Lower leg skin (tissue), 3 donors: ENCODE data around the gene CNPPD1.

Experiments used
- CTCF ChIP-seq, 3 donors: fragments of 450-650 bp; IDR thresholded peaks; one replicate each; pipeline ENCODE4 v1.5.1; 2016; ENCODE audit warnings: antibody characterized with exemption in 3 of 3, mild to moderate bottlenecking in 3 of 3, moderate library complexity in 2 of 3
- POLR2A ChIP-seq, 2 donors: fragments of 450-650 bp; IDR thresholded peaks; one replicate each; pipeline ENCODE4 v1.6.1; 2016 to 2017; ENCODE audit warnings: antibody characterized with exemption in 2 of 2, mild to moderate bottlenecking in 1 of 2, moderate library complexity in 1 of 2

GRCh38 chr2:219199470-219200211 is 22.9 kb upstream of the CNPPD1 start:
- TF ChIP-seq CTCF (IDR thresholded peaks at IDR 0.05), result no peak
- TF ChIP-seq POLR2A (IDR thresholded peaks at IDR 0.05), result no peak
